ENCODE results near the gene LGALS9. TPM values are rescaled to one million over a fixed set of nuclear protein-coding genes. Genes with fewer than 3 reads are reported as not detected.

LGALS9 gene
- total RNA-seq, 1 experiment from 2014 or later, result 1.6 TPM

- no peaks in the 10 kb centered on the region for H3K36me3 ChIP-seq (ENCODE audit: control insufficient read depth, insufficient read depth, low read length)
- ATAC-seq, result no peak
- no peak overlapping the region for H3K27ac ChIP-seq (ENCODE audit: low read length)
- no peak for DNase-seq (ENCODE audit: low read depth, low spot score)
- no peaks in the 10 kb centered on the region for H3K27me3 ChIP-seq (ENCODE audit: control insufficient read depth, insufficient read depth, low read length)
- CTCF ChIA-PET, result no interaction called here
- POLR2A ChIA-PET, result no interaction called here
- no peaks in the 10 kb centered on the region for H3K4me1 ChIP-seq (ENCODE audit: control insufficient read depth, insufficient read depth, low read length)
- no peak for TF ChIP-seq SIN3A (IDR thresholded peaks at IDR 0.05; ENCODE audit: borderline replicate concordance, insufficient read depth, low read depth, low read length)
- TF ChIP-seq CTCF (IDR thresholded peaks at IDR 0.05), result no peak
- TF ChIP-seq TCF7L2 (IDR thresholded peaks at IDR 0.05; ENCODE audit: low read depth, low read length), result no peak
- no peak for TF ChIP-seq POLR2AphosphoS5 (IDR thresholded peaks at IDR 0.05; ENCODE audit: low read depth, low read length)
- H3K4me3 ChIP-seq (ENCODE audit: low read depth in 2 of 2, low read length in 2 of 2), result no peak overlapping the region
- in situ Hi-C loops (cut with HindIII; ENCODE audit: low pct_unique_long_range_greater_than_20kb, low sequenced_read_pairs) (no loop called here), intact Hi-C loops (cut with micrococcal nuclease; ENCODE audit: unreplicated experiment) (no loop called here)
- BruUV-seq (replicated peaks), result no TSS peak
- H3K9me3 ChIP-seq (ENCODE audit: control insufficient read depth, insufficient read depth, low read depth, low read length), result no peaks in the 10 kb centered on the region
Observed at GRCh38 chr17:27625856-27626255, 5.1 kb upstream of the LGALS9 start.

- in situ Hi-C loops (cut with HindIII; ENCODE audit: low pct_unique_long_range_greater_than_20kb, low sequenced_read_pairs), result no loop called here
- POLR2A ChIA-PET, result no interaction called here
- Histone ChIP-seq H3K9me3 (ENCODE audit: control insufficient read depth, insufficient read depth, low read depth, low read length) (no peaks in the 10 kb centered on the region), H3K27me3 (ENCODE audit: control insufficient read depth, insufficient read depth, low read length) (no peaks in the 10 kb centered on the region), H3K4me3 (ENCODE audit: low read depth in 2 of 2, low read length in 2 of 2) (no peak overlapping the region), H3K36me3 (ENCODE audit: control insufficient read depth, insufficient read depth, low read length) (no peaks in the 10 kb centered on the region), H3K4me1 (ENCODE audit: control insufficient read depth, insufficient read depth, low read length) (no peaks in the 10 kb centered on the region), H3K27ac (ENCODE audit: low read length) (no peak overlapping the region)
- TF ChIP-seq POLR2AphosphoS5 (IDR thresholded peaks at IDR 0.05; ENCODE audit: low read depth, low read length) (no peak), REST (IDR thresholded peaks at IDR 0.05; ENCODE audit: insufficient read depth in 1 of 2, low read depth in 2 of 2, low read length in 1 of 2) (no peak), CTCF (IDR thresholded peaks at IDR 0.05) (no peak), TCF7L2 (IDR thresholded peaks at IDR 0.05; ENCODE audit: low read depth, low read length) (no peak), SIN3A (IDR thresholded peaks at IDR 0.05; ENCODE audit: borderline replicate concordance, insufficient read depth, low read depth, low read length) (no peak)
- no peak for DNase-seq (ENCODE audit: low read depth, low spot score)
- BruUV-seq (replicated peaks), result no TSS peak
- CTCF ChIA-PET, result no interaction called here
- intact Hi-C loops (cut with micrococcal nuclease; ENCODE audit: unreplicated experiment), result no loop called here
- ATAC-seq, result no peak
Observed at GRCh38 chr17:27627514-27627913, 3.5 kb upstream of the LGALS9 start.

All from Panc1 (cell line).